GM19351 (cell line): ENCODE measurements around the gene WNK1.
"Not testable (repeated sequence)": the region's sequence is repeated elsewhere in the genome, so short reads cannot be mapped to it uniquely, and the experiment has no call there.

Experiments used
- ATAC-seq: cut with Tn5 transposase; IDR thresholded peaks from one replicate; pipeline ENCODE4 v1.9.1; 2021; ENCODE audit warnings: mild to moderate bottlenecking, moderate library complexity; ENCODE audit not compliant: unreplicated experiment

Gene WNK1

DNA sequence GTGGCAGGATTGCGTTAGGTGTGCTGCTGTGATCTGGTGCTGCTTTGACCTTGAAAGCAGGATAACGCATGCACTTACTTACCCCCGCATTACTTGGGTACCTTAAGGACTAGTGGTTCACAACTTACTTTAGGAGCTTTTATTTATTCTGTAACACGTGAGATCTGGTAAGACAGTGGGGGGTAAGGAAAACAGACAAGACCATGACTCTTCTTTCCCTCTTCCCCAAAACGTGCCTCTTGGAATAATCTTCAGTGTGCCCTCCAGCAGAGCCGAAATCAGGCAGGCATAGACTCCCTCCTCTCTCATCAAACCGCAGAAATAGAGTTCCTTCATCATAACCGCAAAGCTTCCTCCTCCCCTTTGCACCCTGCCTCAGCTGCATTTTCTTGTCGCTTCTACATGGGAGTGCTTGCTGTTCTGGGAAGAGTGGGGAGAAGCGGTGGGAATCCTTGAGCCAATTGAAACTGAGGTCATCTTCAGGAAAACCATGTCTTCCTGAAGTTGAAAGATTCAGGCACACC, 153.7 kb downstream of the WNK1 start:
- ATAC-seq: no peak

DNA sequence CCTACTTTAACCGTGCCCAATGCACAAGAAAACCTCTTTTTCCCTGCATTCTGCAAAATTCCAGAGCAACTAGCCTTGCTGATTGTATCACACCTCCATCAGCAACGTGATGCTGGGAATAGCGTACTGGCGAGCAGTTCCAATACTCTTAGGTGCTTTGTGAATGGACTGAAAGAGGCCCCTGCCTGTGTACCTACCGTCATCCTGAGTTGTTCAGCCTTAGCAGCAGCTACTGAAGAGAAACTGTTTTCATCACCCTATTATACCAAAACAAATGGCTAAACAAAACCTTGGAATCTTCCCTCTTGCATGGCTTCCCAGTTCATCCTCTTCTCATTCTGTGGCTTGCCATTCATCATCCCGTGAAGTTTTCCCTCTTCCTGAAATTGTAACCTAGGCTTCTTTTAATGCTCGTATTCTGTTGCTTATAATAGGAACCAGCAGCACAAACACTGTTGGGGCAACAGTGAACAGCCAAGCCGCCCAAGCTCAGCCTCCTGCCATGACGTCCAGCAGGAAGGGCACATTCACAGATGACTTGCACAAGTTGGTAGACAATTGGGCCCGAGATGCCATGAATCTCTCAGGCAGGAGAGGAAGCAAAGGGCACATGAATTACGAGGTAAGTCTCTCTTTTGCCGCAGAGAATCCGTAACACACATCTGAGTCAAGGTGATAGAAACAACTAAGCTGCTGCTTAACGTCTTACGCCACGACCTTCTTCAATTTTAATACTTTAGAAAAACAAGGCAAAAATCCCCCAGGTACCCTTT, 155.2 kb downstream of the WNK1 start:
- ATAC-seq: no peak

GRCh38 chr12:909861-910260, 157.5 kb downstream of the WNK1 start:
- ATAC-seq: no peak

DNA sequence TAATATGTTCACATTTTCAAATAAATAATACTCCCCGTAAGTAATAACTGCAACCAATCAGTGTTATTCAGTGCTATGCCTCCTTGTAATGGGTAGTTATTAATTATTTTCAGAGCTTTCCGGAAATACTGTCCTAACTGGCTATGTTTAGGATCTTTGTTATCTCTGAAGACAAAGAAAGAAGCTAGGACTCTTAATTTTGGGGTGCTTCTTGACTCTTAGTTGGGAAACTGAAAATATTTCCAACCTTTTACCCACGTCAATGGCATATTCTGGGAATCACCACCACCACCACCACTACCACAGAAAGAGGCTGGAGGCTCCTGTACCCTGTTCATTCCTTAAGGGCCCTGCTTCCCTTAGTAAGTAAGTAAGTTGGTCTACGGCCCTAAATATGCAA, 158.0 kb downstream of the WNK1 start:
- ATAC-seq: no peak

DNA sequence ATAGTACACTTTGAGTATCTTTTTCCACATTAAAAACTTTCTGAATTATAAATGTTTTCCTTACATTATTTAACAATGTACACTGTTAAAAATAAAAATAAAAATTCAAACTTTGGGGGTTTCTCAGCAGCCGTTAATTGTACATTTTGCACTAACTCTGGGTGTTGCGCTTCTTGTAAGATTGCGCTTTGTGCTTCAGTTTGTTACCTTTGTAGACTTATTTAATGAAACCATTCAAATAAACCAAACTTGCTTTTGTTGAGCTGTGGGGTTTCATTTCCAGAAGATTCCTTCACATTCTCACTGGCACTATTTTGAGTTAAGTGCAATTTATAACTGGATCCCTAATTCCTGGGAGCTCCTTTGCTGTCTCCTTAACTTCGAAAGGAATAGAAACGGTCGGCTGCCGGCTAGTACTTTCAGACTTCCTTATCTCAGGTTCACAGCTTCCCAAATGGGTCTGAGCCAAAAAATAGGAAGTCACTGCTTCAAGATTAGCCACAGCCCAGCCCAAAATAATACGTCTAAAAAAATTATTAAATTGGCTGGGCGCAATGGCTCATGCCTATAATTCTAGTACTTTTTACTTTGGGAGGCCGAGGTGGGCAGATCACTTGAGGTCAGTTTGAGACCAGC, 158.9 kb downstream of the WNK1 start:
- no peak for ATAC-seq

- no peak for ATAC-seq
These were observed 160.3 kb downstream of the WNK1 start for GRCh38 chr12:912466-913235.

DNA sequence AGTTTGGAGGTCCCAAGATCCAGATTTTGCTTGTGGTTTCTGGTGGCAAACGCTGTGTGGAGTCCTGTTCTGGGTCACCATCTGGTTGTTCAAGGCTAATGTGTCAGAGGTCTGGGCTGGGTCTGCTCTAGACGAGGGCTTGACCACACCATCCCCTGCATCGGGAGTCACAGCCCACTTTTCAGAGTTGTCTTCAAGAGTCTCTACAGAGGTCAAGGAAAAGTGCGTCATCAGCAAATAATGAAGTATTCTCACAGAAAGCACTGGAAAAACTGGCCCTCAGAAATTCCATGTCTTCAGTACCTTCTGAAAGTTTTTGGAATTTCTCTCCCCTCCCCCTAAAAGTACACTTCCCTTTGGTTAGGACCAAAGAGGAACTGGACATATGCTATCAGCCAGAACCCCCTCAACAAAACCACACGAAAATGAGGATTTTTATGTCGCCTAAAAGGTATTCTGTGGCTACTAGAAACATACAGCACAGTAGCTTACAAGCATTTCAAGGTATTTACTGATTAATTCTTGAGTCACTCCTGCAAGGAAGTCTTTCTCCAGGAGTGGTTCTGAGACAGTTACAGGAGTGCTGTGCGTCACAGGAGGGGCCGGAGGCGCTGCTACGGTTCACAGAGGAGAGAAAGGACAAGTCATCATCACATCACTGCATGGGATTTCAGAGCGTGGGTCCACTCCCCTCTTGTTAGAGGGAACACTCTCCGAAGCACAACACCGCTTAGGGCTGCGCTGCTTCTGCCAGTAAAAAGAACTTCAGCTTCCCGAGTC, 161.7 kb downstream of the WNK1 start:
- no peak for ATAC-seq

DNA sequence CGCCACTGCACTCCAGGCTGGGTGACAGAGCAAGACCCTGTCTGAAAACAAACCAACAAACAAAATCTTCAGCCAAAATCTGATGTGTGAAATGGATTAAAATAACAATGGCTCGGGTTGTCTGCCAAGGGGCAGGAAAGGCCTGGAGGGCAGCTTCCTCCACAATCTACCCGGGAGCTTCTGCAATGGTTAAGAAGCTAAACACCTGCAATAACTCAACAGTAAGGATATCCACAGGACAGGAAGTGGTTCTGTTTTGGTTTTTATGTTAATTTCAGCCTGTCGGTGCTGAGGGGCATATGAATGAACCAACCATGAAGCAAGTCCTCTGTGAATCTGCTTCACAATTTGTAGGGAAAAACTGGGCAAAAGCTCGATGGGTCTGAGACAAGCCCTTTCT, 162.7 kb downstream of the WNK1 start:
- ATAC-seq: no peak

GRCh38 chr12:916240-916639, 163.9 kb downstream of the WNK1 start:
- ATAC-seq: no peak

GRCh38 chr12:916712-917445, 164.5 kb downstream of the WNK1 start:
- no peak for ATAC-seq

DNA sequence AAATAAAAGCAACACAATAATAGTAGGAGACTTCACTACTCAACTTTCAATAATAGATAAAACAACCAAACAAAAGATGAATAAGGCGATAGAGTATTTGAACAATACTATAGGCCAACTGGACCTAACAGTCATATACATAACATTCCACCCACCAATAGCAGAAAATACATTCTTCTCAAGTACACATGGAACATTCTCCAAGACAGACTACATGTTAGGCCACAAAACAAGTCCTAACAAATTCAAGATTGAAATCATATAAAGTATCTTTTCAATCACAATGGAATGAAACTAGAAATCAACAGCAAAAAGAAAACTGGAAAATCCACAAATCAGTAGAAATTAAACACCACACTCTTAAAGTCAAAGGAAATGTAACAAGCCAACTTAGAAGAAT, 168.3 kb downstream of the WNK1 start:
- ATAC-seq: no peak

DNA sequence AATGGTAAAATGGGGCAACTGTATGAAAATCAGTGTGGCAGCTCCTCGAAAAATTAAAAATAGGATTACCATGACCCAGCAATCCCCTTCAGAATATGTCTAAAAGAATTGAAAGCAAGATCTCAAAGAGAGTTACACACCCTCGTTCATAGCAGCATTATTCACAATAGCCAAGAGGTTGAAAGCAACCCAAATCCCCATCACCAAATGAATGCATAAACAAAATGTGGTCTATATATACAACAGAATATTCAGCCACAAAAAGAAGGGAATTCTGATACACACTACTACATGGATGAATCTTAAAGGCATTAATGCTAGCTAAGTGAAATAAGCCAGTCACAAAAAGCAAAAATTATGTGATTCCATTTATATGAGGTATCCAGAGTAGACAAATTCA, 169.9 kb downstream of the WNK1 start:
- ATAC-seq: no peak

- no peak for ATAC-seq
These were observed 174.3 kb downstream of the WNK1 start for GRCh38 chr12:926641-927040.

- ATAC-seq: no peak
These were observed 178.7 kb downstream of the WNK1 start for GRCh38 chr12:931060-931459.

DNA sequence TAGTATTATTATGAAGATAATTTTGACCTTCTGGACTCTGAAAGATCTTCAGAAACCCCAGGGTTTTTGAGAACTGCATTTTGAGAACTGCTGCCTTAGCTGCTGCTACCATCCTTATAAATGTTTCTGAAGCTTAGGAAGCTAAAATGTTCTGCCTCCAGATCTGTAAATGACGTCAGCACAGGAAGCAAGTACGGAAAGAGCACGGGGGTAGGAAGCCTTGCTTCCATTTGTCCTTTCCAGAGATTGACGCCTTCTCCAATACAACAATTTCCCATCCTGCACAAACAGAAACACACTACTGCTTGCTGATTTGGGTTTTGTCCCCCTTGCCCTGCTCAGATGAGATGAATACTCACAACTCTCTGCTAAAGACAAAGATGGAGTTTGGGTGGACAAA, 179.2 kb downstream of the WNK1 start:
- ATAC-seq: no peak

DNA sequence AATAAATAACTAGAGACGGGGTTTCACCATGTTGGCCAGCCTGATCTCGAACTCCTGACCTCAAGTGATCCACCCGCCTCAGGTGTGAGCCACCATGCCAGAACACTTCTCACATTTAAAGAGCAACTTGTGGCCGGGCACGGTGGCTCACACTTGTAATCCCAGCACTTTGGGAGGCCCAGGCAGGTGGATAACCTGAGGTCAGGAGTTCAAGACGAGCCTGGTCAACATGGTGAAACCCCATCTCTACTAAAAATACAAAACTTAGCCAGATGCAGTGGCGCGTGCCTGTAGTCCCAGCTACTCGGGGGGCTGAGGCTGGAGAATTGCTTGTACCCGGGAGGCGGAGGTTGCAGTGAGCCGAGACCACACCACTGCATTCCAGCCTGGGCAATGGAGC, 183.5 kb downstream of the WNK1 start:
- ATAC-seq: not testable (repeated sequence)

DNA sequence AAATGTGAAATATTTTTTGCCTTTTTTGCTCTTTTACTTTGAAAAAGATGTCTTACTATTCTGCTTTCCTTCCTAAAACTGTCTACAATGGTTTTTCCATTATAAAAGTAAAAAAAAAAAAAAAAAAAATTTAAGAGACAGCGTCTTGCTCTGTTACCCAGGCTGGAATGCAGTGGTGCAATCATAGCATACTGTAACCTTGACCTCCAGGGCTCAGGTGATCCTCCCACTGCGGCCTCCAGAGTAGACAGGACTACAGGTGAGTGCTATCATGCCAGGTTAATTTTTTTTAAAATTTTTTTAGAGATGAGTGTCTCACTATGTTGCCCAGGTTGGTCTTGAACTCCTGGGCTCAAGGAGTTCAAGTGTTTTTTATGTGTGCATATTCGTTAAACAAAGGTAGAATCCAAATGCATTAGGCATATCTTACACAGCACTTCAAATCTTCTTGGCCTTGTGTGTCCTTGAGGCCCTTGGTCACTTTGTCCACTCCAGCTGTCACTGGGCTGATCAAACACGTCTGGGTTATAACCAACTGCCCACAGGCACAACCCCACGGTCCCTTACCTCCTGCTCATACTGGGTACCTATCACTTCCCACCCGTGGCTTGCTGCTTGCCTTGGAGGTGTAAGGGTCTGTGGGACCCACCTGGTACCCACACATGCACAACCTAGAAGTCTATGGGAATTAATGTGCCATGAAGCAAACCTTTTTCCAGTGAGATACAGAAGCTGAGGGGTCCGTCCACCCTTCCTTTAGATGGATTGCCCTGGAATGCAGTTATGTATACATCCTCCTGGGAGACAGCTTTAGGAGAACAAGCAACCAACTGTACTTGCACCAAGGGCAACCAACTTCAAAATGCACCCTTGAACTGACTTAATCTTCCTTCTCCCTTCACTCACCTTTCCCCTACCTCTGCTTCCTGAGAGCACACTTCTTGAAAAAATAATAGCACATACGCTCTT, 184.3 kb downstream of the WNK1 start:
- no peak for ATAC-seq

- ATAC-seq: no peak
These were observed 186.4 kb downstream of the WNK1 start for GRCh38 chr12:938810-939209.

- ATAC-seq: no peak
These were observed 190.7 kb downstream of the WNK1 start for GRCh38 chr12:943051-943450.
